MM.1S (cell line): Measurements from ENCODE around the gene NEK8.
"Not testable (repeated sequence)": the region's sequence is repeated elsewhere in the genome, so short reads cannot be mapped to it uniquely, and the experiment has no call there.

Experiments used
- DNase-seq: peaks from one replicate; pipeline ENCODE4 v3.0.0-alpha.2; 2015
- H2AFZ ChIP-seq: fragments of 300-600 bp; sonication (generic); 2 replicates; pipeline ENCODE4 v1.6.0; 2016; ENCODE audit warnings: antibody characterized with exemption, low read length
- H3F3A ChIP-seq: fragments of 300-600 bp; sonication (generic); 2 replicates; pipeline ENCODE4 v1.6.1; 2016; ENCODE audit warnings: mild to moderate bottlenecking, antibody characterized with exemption, low read length, moderate library complexity, mixed read lengths; ENCODE audit not compliant: insufficient read depth
- H3K27ac ChIP-seq: fragments of 300-600 bp; sonication (generic); 2 replicates; pipeline ENCODE4 v1.5.1; 2016; ENCODE audit warnings: mild to moderate bottlenecking, low read length
- H3K27me3 ChIP-seq: fragments of 300-600 bp; sonication (generic); replicated peaks from 2 replicates; pipeline ENCODE4 v1.6.0; 2016; ENCODE audit warnings: low read length; ENCODE audit not compliant: insufficient read depth
- H3K36me3 ChIP-seq: fragments of 300-600 bp; sonication (generic); replicated peaks from 2 replicates; pipeline ENCODE4 v1.6.1; 2016; ENCODE audit warnings: mild to moderate bottlenecking, low read length, mixed read lengths; ENCODE audit not compliant: insufficient read depth
- H3K4me1 ChIP-seq: fragments of 300-600 bp; sonication (generic); 2 replicates; pipeline ENCODE4 v1.6.1; 2016; ENCODE audit warnings: low read length, mixed read lengths
- H3K4me2 ChIP-seq: fragments of 300-600 bp; sonication (generic); 2 replicates; pipeline ENCODE4 v1.6.0; 2016; ENCODE audit warnings: low read depth, low read length
- H3K4me3 ChIP-seq: fragments of 300-600 bp; sonication (generic); 2 replicates; pipeline ENCODE4 v1.5.1; 2016; ENCODE audit warnings: low read length, mixed read lengths
- H3K79me2 ChIP-seq: fragments of 300-600 bp; sonication (generic); 2 replicates; pipeline ENCODE4 v1.6.1; 2016; ENCODE audit warnings: mixed run types, low read length, mixed read lengths
- H3K9ac ChIP-seq: fragments of 300-600 bp; sonication (generic); 2 replicates; pipeline ENCODE4 v1.6.1; 2016; ENCODE audit warnings: low read length, mixed read lengths
- H3K9me2 ChIP-seq: fragments of 300-600 bp; sonication (generic); replicated peaks from 2 replicates; pipeline ENCODE4 v1.6.1; 2016; ENCODE audit warnings: mild to moderate bottlenecking, low read length, mixed read lengths; ENCODE audit not compliant: insufficient read depth
- H3K9me3 ChIP-seq: fragments of 300-600 bp; sonication (generic); replicated peaks from 2 replicates; pipeline ENCODE4 v1.6.1; 2016; ENCODE audit warnings: mild to moderate bottlenecking, low read length, mixed read lengths; ENCODE audit not compliant: insufficient read depth
- H4K20me1 ChIP-seq: fragments of 300-600 bp; sonication (generic); 2 replicates; pipeline ENCODE4 v1.6.1; 2016; ENCODE audit warnings: mild to moderate bottlenecking, low read length, moderate library complexity, mixed read lengths; ENCODE audit not compliant: insufficient read depth
- CTCF ChIP-seq: fragments of 300-600 bp; sonication (generic); IDR thresholded peaks from 2 replicates; pipeline ENCODE4 v1.5.1; 2016; ENCODE audit warnings: antibody characterized with exemption, low read length, mixed read lengths
- EZH2 ChIP-seq: fragments of 300-600 bp; sonication (generic); optimal IDR thresholded peaks from 2 replicates; pipeline ENCODE3; 2017; ENCODE audit warnings: low read depth, mild to moderate bottlenecking, antibody characterized with exemption, low read length, mixed read lengths
- EZH2phosphoT487 ChIP-seq: fragments of 300-600 bp; sonication (generic); IDR thresholded peaks from 2 replicates; pipeline ENCODE4 v1.6.1; 2018; ENCODE audit warnings: antibody characterized with exemption, low read length

NEK8 gene

GRCh38 chr17:28774206-28774605, 45.6 kb downstream of the NEK8 start:
- H3K9me3 ChIP-seq, result no peaks in the 10 kb centered on the region
- no peak overlapping the region for H3K4me3 ChIP-seq
- no peaks in the 10 kb centered on the region for H3K9me2 ChIP-seq
- no peak for DNase-seq
- H3K4me2 ChIP-seq, result no peak overlapping the region
- H3K79me2 ChIP-seq, result peaks cover 8% of the 10 kb centered on the region; the same call in 1 of the 2 replicates
- TF ChIP-seq CTCF (no peak), EZH2 (no peak), EZH2phosphoT487 (no peak)
- no peaks in the 10 kb centered on the region for H4K20me1 ChIP-seq
- H3K9ac ChIP-seq, result no peak overlapping the region
- no peaks in the 10 kb centered on the region for H3F3A ChIP-seq
- no peaks in the 10 kb centered on the region for H3K36me3 ChIP-seq
- no peaks in the 10 kb centered on the region for H3K4me1 ChIP-seq
- H3K27ac ChIP-seq, result no peak overlapping the region
- H3K27me3 ChIP-seq, result no peaks in the 10 kb centered on the region
- no peak overlapping the region for H2AFZ ChIP-seq

- no peaks in the 10 kb centered on the region for H4K20me1 ChIP-seq
- H3K27ac ChIP-seq, result no peak overlapping the region
Observed at GRCh38 chr17:28777178-28777577, 48.6 kb downstream of the NEK8 start.

GRCh38 chr17:28779601-28780000, 51.0 kb downstream of the NEK8 start:
- H3K4me1 ChIP-seq, H3K9ac ChIP-seq, H3K9me2 ChIP-seq, H3F3A ChIP-seq, H3K36me3 ChIP-seq, H3K4me2 ChIP-seq, H3K27me3 ChIP-seq, H3K4me3 ChIP-seq, H4K20me1 ChIP-seq, H2AFZ ChIP-seq, H3K9me3 ChIP-seq, H3K27ac ChIP-seq, DNase-seq: not testable (repeated sequence)
- peaks cover 14% of the 10 kb centered on the region for H3K79me2 ChIP-seq

More at GRCh38 chr17:28777178-28777577, 48.6 kb downstream of the NEK8 start:
- no peak for DNase-seq
- Histone ChIP-seq H3K4me3 (no peak overlapping the region), H3K9ac (no peak overlapping the region), H2AFZ (no peak overlapping the region), H3K36me3 (no peaks in the 10 kb centered on the region), H3K4me2 (no peak overlapping the region), H3K27me3 (no peaks in the 10 kb centered on the region), H3K9me2 (no peaks in the 10 kb centered on the region), H3F3A (peaks cover 8% of the 10 kb centered on the region; the same call in 1 of the 2 replicates), H3K4me1 (peaks cover 9% of the 10 kb centered on the region), H3K79me2 (peaks cover 14% of the 10 kb centered on the region), H3K9me3 (no peaks in the 10 kb centered on the region)
- TF ChIP-seq CTCF, result no peak
- TF ChIP-seq EZH2phosphoT487, result no peak
- TF ChIP-seq EZH2, result no peak

- Histone ChIP-seq H3K9me2 (no peaks in the 10 kb centered on the region), H3K9me3 (no peaks in the 10 kb centered on the region), H3K4me3 (no peak overlapping the region), H4K20me1 (no peaks in the 10 kb centered on the region), H3K9ac (no peak overlapping the region), H3K27me3 (no peaks in the 10 kb centered on the region), H2AFZ (no peak overlapping the region), H3K27ac (no peak overlapping the region), H3K4me1 (peaks cover 9% of the 10 kb centered on the region), H3F3A (peaks cover 8% of the 10 kb centered on the region; the same call in 1 of the 2 replicates), H3K36me3 (no peaks in the 10 kb centered on the region), H3K4me2 (no peak overlapping the region), H3K79me2 (peaks cover 14% of the 10 kb centered on the region)
- no peak for DNase-seq
- TF ChIP-seq CTCF, result no peak
- TF ChIP-seq EZH2phosphoT487, result no peak
- TF ChIP-seq EZH2, result no peak
Observed at GRCh38 chr17:28783161-28783560, 54.6 kb downstream of the NEK8 start.
